ENCODE measurements around the gene TMEM178B.

GRCh38 chr7:141235656-141236055 is 161.8 kb downstream of the TMEM178B start:
- TF ChIP-seq CTCF (optimal IDR thresholded peaks at IDR 0.05 in 1 of 3, IDR thresholded peaks at IDR 0.05 in 1 of 3, conservative IDR thresholded peaks at IDR 0.05 in 1 of 3; ENCODE audit: extremely low read depth in 1 of 3, insufficient read depth in 2 of 3, low read length in 3 of 3): no peak
- no peak for TF ChIP-seq EZH2 (IDR thresholded peaks at IDR 0.05; ENCODE audit: low read length)
